HFF-Myc (cell line): ENCODE results near the gene NAPG.
"Not testable (repeated sequence)": the region's sequence is repeated elsewhere in the genome, so short reads cannot be mapped to it uniquely, and the experiment has no call there.

ENCODE experiments used
- DNase-seq: peaks from one replicate; pipeline ENCODE4 v3.0.0-alpha.2; 2011; ENCODE audit warnings: low read depth; ENCODE audit errors: extremely low read depth
- H3K4me3 ChIP-seq: replicated peaks from 2 replicates; pipeline ENCODE4 v1.5.1; 2011; ENCODE audit warnings: low read depth, mild to moderate bottlenecking, control low read depth, low read length
- CTCF ChIP-seq: IDR thresholded peaks from 2 replicates; pipeline ENCODE4 v1.5.1; 2012; ENCODE audit warnings: mild to moderate bottlenecking, low read depth, low read length, control low read depth; ENCODE audit errors: missing control alignments

Gene NAPG

GRCh38 chr18:10565835-10566234 lies 40.0 kb downstream of the NAPG start:
- H3K4me3 ChIP-seq, result no peak overlapping the region
- no peak for DNase-seq
- no peak for TF ChIP-seq CTCF

- no peak overlapping the region for H3K4me3 ChIP-seq
- no peak for TF ChIP-seq CTCF
- DNase-seq, result no peak
Measured at GRCh38 chr18:10566390-10566789, 40.6 kb downstream of the NAPG start.

- not testable (repeated sequence) for H3K4me3 ChIP-seq, DNase-seq
Measured at GRCh38 chr18:10569941-10570340, 44.1 kb downstream of the NAPG start.

GRCh38 chr18:10570622-10571021 lies 44.8 kb downstream of the NAPG start:
- no peak for DNase-seq
- TF ChIP-seq CTCF, result no peak
- H3K4me3 ChIP-seq, result no peak overlapping the region

- TF ChIP-seq CTCF, result no peak
- DNase-seq, result no peak
- no peak overlapping the region for H3K4me3 ChIP-seq
Measured at GRCh38 chr18:10571537-10571936, 45.7 kb downstream of the NAPG start.

- H3K4me3 ChIP-seq, DNase-seq: not testable (repeated sequence)
Measured at GRCh38 chr18:10573261-10573660, 47.4 kb downstream of the NAPG start.

- DNase-seq, H3K4me3 ChIP-seq: not testable (repeated sequence)
Measured at GRCh38 chr18:10574412-10574811, 48.6 kb downstream of the NAPG start.

GRCh38 chr18:10577842-10578572 lies 52.2 kb downstream of the NAPG start:
- not testable (repeated sequence) for DNase-seq, H3K4me3 ChIP-seq

GRCh38 chr18:10578573-10578899 lies 52.7 kb downstream of the NAPG start:
- DNase-seq, H3K4me3 ChIP-seq: not testable (repeated sequence)
